Fibroblast of lung (primary cell): Measurements from ENCODE around the gene IRAK1.

Experiments
- CTCF ChIP-seq, 2 donors: IDR thresholded peaks in 1 of 2; conservative IDR thresholded peaks in 1 of 2; 1 replicate in 1 of 2; 2 replicates in 1 of 2; pipeline ENCODE4 v1.5.1; 2011 to 2012; ENCODE audit warnings: low read length in 2 of 2, control low read depth in 1 of 2, inconsistent platforms in 1 of 2, low read depth in 1 of 2, mild to moderate bottlenecking in 1 of 2
- EZH2 ChIP-seq: IDR thresholded peaks from 2 replicates; pipeline ENCODE4 v1.5.1; 2012; ENCODE audit warnings: low read length, control low read depth, mild to moderate bottlenecking; ENCODE audit errors: missing control alignments

- no peak for TF ChIP-seq CTCF (conservative IDR thresholded peaks at IDR 0.05 in 1 of 2, IDR thresholded peaks at IDR 0.05 in 1 of 2; ENCODE audit: low read depth in 1 of 2, low read length in 2 of 2)
- TF ChIP-seq EZH2, result no peak
Observed at GRCh38 chrX:154057791-154058190, 38.1 kb upstream of the IRAK1 start.
